Fibroblast of villous mesenchyme (primary cell): ENCODE results near the gene CEACAM16. TPM values are rescaled to one million over a fixed set of nuclear protein-coding genes. Genes with fewer than 3 reads are reported as not detected.

Experiments
- DNase-seq: peaks from one replicate; pipeline ENCODE4 v3.0.0-alpha.2; 2010; ENCODE audit warnings: low read depth
- H3K4me3 ChIP-seq: 2 replicates; pipeline ENCODE4 v1.5.1; 2011; ENCODE audit warnings: low read depth, mild to moderate bottlenecking, low read length
- CTCF ChIP-seq: IDR thresholded peaks from 2 replicates; pipeline ENCODE4 v1.5.1; 2012; ENCODE audit warnings: low read depth, mild to moderate bottlenecking, low read length; ENCODE audit not compliant: insufficient read depth
- total RNA-seq: library from RNA; depleted of rRNA; stranded (reverse); fragments of >200 nt; gene quantifications from 2 replicates; pipeline ENCODE4 v1.2.3, GENCODE V29; 2012

The CEACAM16 gene
- total RNA-seq, 1 donor, result under 0.01 TPM

GRCh38 chr19:44745341-44745831, 46.4 kb downstream of the CEACAM16 start:
- DNase-seq, result peak; percentile 84
- TF ChIP-seq CTCF, result no peak
- no peak overlapping the region for H3K4me3 ChIP-seq

- no peak for DNase-seq
- no peak overlapping the region for H3K4me3 ChIP-seq
- TF ChIP-seq CTCF, result no peak
These were observed 47.1 kb downstream of the CEACAM16 start for GRCh38 chr19:44745887-44746600.

GRCh38 chr19:44746616-44746945, 47.6 kb downstream of the CEACAM16 start:
- TF ChIP-seq CTCF, result no peak
- DNase-seq, result no peak
- no peak overlapping the region for H3K4me3 ChIP-seq

- DNase-seq, result peak; percentile 95
- peak overlapping the region; percentile 58 for H3K4me3 ChIP-seq
- no peak for TF ChIP-seq CTCF
These were observed 48.2 kb downstream of the CEACAM16 start for GRCh38 chr19:44746946-44747738.

- TF ChIP-seq CTCF, result no peak
- DNase-seq, result peak; percentile 77
- H3K4me3 ChIP-seq, result peak overlapping the region; percentile 58
These were observed 48.9 kb downstream of the CEACAM16 start for GRCh38 chr19:44747739-44748425.

- H3K4me3 ChIP-seq, result peak within 1 kb of the TSS; percentile 85
- no peak for TF ChIP-seq CTCF
- no peak for DNase-seq
These were observed 49.7 kb downstream of the CEACAM16 start, which contains the start of gene BCL3 for GRCh38 chr19:44748426-44749254. BCL3 (plus strand) TSS chr19:44748708; CDS start chr19:44748791, 83 bp downstream.
